AG09319 (cell line): ENCODE data around the gene PARD3B.

Source experiments
- DNase-seq: peaks from one replicate; pipeline ENCODE4 v3.0.0-alpha.2; 2010; ENCODE audit warnings: low read depth; ENCODE audit errors: extremely low read depth
- CTCF ChIP-seq: IDR thresholded peaks from 2 replicates; pipeline ENCODE4 v1.5.1; 2011; ENCODE audit warnings: low read depth, mild to moderate bottlenecking, inconsistent platforms, low read length, moderate library complexity

The PARD3B gene

GRCh38 chr2:205107810-205108209, 562.5 kb downstream of the PARD3B start:
- no peak for TF ChIP-seq CTCF
- DNase-seq, result no peak

- no peak for DNase-seq
- TF ChIP-seq CTCF, result no peak
Measured at GRCh38 chr2:205115511-205115910, 570.2 kb downstream of the PARD3B start.

- TF ChIP-seq CTCF, result no peak
- DNase-seq, result no peak
Measured at GRCh38 chr2:205117125-205117524, 571.9 kb downstream of the PARD3B start.

GRCh38 chr2:205119136-205119535, 573.9 kb downstream of the PARD3B start:
- TF ChIP-seq CTCF, result no peak
- no peak for DNase-seq

- DNase-seq, result no peak
- TF ChIP-seq CTCF, result no peak
Measured at GRCh38 chr2:205128726-205129125, 583.5 kb downstream of the PARD3B start.

GRCh38 chr2:205129531-205129930, 584.3 kb downstream of the PARD3B start:
- no peak for DNase-seq
- no peak for TF ChIP-seq CTCF

GRCh38 chr2:205130111-205130829, 585.0 kb downstream of the PARD3B start:
- DNase-seq, result no peak
- TF ChIP-seq CTCF, result no peak; the same call in 1 of the 2 replicates
